GM03348 (cell line): Measurements from ENCODE around the gene USP17L30.
"Not testable (repeated sequence)": the region's sequence is repeated elsewhere in the genome, so short reads cannot be mapped to it uniquely, and the experiment has no call there.

ENCODE experiments used
- DNase-seq: peaks from one replicate; pipeline ENCODE4 v3.0.0; 2012; ENCODE audit warnings: low spot score

The USP17L30 gene

DNA sequence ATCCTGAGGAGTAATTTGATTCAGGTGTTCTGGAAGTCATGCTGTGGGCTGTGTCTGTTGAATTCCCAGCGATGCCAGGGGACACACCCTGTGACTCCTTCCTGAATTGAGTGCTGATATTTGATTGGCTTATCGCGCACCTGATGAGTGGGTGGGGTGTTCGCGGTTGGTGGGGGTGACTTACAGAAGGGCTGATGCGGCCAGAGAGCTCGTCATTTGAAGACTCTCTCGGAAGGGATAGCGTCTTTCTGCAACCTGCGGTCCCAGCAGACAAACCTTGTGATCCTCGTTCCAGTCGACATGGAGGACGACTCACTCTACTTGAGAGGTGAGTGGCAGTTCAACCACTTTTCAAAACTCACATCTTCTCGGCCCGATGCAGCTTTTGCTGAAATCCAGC lies at the start of gene USP17L30:
Gene USP17L30, plus strand, starts transcription at position 301 of the 400 bp plus-strand sequence. Its CDS starts 0 bp downstream, at position 301.
- DNase-seq, result not testable (repeated sequence)

- DNase-seq, result not testable (repeated sequence)
Observed at GRCh38 chr4:9324191-9324590, 38.7 kb upstream of the USP17L30 start.

- DNase-seq, result not testable (repeated sequence)
Observed at GRCh38 chr4:9324865-9325264, 38.1 kb upstream of the USP17L30 start, which contains the start of gene USP17L24. TSS of gene USP17L24 (plus strand) at chr4:9325165. CDS start at chr4:9325165, 0 bp downstream.

GRCh38 chr4:9329611-9330010 lies 33.3 kb upstream of the USP17L30 start, which contains the start of gene USP17L25:
TSS of gene USP17L25 (plus strand) at chr4:9329911. CDS start at chr4:9329911, 0 bp downstream.
- DNase-seq, result not testable (repeated sequence)

GRCh38 chr4:9334358-9334757 lies 28.6 kb upstream of the USP17L30 start, which contains the start of gene USP17L26:
TSS of gene USP17L26 (plus strand) at chr4:9334658. CDS start at chr4:9334658, 0 bp downstream.
- DNase-seq, result not testable (repeated sequence)

GRCh38 chr4:9339103-9339502 lies 23.8 kb upstream of the USP17L30 start, which contains the start of gene USP17L5:
TSS of gene USP17L5 (plus strand) at chr4:9339403. CDS start at chr4:9339403, 0 bp downstream.
- not testable (repeated sequence) for DNase-seq

DNA sequence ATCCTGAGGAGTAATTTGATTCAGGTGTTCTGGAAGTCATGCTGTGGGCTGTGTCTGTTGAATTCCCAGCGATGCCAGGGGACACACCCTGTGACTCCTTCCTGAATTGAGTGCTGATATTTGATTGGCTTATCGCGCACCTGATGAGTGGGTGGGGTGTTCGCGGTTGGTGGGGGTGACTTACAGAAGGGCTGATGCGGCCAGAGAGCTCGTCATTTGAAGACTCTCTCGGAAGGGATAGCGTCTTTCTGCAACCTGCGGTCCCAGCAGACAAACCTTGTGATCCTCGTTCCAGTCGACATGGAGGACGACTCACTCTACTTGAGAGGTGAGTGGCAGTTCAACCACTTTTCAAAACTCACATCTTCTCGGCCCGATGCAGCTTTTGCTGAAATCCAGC lies 19.1 kb upstream of the USP17L30 start, which contains the start of gene USP17L27:
Gene USP17L27, plus strand, starts transcription at position 301 of the 400 bp plus-strand sequence. Its CDS starts 0 bp downstream, at position 301.
- DNase-seq, result not testable (repeated sequence)

DNA sequence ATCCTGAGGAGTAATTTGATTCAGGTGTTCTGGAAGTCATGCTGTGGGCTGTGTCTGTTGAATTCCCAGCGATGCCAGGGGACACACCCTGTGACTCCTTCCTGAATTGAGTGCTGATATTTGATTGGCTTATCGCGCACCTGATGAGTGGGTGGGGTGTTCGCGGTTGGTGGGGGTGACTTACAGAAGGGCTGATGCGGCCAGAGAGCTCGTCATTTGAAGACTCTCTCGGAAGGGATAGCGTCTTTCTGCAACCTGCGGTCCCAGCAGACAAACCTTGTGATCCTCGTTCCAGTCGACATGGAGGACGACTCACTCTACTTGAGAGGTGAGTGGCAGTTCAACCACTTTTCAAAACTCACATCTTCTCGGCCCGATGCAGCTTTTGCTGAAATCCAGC lies 14.3 kb upstream of the USP17L30 start, which contains the start of gene USP17L28:
Gene USP17L28, plus strand, starts transcription at position 301 of the 400 bp plus-strand sequence. Its CDS starts 0 bp downstream, at position 301.
- not testable (repeated sequence) for DNase-seq

GRCh38 chr4:9350866-9351265 lies 12.1 kb upstream of the USP17L30 start:
- not testable (repeated sequence) for DNase-seq

GRCh38 chr4:9353338-9353737 lies 9.6 kb upstream of the USP17L30 start, which contains the start of gene USP17L29:
TSS of gene USP17L29 (plus strand) at chr4:9353638. CDS start at chr4:9353638, 0 bp downstream.
- DNase-seq, result not testable (repeated sequence)

DNA sequence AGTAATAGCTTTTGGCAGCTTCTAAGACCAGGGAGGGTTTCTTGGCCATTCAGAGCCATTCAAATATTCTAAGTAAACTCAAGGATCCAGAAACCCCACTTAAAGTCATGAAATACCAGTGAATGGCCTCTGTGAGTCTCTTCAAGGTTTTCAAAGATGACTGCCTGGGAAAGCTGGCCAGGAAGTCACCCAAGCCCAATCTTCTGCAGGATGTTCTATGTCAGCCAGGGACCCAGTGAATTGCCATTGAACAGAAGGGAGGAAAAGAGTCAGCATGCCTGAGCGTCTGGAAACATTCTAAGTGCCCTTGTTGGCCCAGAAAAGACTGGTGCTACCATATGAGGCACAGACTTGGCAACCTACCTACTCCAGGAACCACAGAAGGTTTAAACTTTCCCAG lies 17.0 kb downstream of the USP17L30 start:
- not testable (repeated sequence) for DNase-seq

GRCh38 chr4:9381012-9381534 lies 18.1 kb downstream of the USP17L30 start:
- peak; percentile 47 for DNase-seq

DNA sequence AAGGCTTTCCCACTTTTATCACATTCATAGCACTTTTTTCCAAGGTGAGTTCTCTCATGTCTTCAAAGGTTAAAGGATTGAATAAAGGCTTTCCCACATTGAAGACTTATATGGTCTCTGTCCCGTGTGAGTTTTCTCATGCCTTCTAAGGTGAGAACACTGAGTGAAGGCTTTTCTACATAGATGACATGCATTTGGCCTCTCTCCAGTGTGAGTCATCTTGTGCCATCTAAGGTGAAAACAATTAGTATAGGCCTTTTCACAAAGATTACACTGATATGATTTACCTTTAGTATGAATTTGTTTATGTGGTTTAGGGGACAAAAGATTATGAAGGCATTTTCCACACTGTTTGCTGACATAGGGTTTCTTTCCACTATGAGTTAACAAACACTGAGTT lies 21.2 kb downstream of the USP17L30 start:
- DNase-seq, result no peak

DNA sequence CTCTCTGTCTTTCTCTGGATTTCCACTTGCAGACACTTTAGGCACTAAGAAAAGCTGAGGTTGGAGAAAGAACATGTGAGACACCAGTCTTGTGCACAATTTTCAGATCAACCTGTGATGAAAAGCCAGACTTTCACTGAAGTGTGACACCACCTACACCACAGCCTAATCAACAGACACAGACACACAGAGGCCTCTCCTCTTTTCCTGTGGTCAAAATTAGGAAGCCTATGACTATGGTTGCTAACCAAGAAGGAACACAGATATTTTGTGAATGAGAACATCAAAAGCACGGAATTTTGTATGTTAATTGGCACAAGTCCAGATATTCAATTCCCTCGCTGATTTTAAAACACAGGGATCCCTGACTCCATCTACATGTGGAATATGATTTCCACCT lies 26.1 kb downstream of the USP17L30 start:
- not testable (repeated sequence) for DNase-seq

GRCh38 chr4:9405774-9406173 lies 42.8 kb downstream of the USP17L30 start:
- DNase-seq, result not testable (repeated sequence)

DNA sequence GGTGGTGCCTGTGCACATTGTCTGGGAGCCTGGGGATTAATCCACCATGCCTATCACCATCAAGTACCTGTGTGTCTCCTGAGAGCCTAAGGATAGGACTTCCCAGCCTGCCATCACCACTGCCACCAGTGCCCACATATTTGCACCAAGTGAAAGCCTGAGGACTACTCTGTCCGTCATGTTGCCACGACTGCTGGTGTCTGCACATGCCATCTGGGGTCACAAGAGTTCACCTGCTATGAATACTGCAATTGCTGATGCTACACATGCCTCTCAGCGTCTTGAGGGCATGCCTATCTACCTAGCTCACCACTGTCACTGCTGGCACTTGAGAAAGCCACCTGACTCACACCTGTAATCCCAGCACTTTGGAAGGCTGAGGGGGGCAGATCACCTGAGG lies 43.6 kb downstream of the USP17L30 start:
- DNase-seq, result not testable (repeated sequence)

GRCh38 chr4:9409793-9410192 lies 46.9 kb downstream of the USP17L30 start:
- no peak for DNase-seq
